Anterior cingulate cortex (tissue), 58 donors: ENCODE results near the gene MIAT.
A peak's percentile ranks its signal among the peaks of the same experiment; 100 is the strongest.

ENCODE experiments used
- DNase-seq, 58 donors: peaks; one replicate each; lab custom pipeline; 2025; lab: John Stamatoyannopoulos, UW

MIAT gene

GRCh38 chr22:26665813-26666231, 8.4 kb downstream of the MIAT start:
- no peak for DNase-seq

GRCh38 chr22:26667140-26667539, 9.8 kb downstream of the MIAT start:
- no peak for DNase-seq

GRCh38 chr22:26669060-26669481, 11.7 kb downstream of the MIAT start:
- DNase-seq: peak in 1 of 58 donors; percentile 15

- no peak for DNase-seq
Measured at GRCh38 chr22:26670459-26670858, 13.1 kb downstream of the MIAT start.

- peak in 2 of 58 donors; percentile 10 to 19 for DNase-seq
Measured at GRCh38 chr22:26671317-26672059, 14.1 kb downstream of the MIAT start.

GRCh38 chr22:26672060-26672471, 14.7 kb downstream of the MIAT start:
- peak in 1 of 58 donors; percentile 57 for DNase-seq

GRCh38 chr22:26672590-26673468, 15.4 kb downstream of the MIAT start:
- peak; percentile 60 to 97 (median 87) for DNase-seq

GRCh38 chr22:26673486-26673885, 16.1 kb downstream of the MIAT start:
- no peak for DNase-seq

GRCh38 chr22:26674211-26675190, 17.1 kb downstream of the MIAT start:
- DNase-seq: peak in 2 of 58 donors; percentile 12 to 16

GRCh38 chr22:26675687-26676268, 18.4 kb downstream of the MIAT start:
- no peak for DNase-seq

GRCh38 chr22:26677217-26677616, 19.8 kb downstream of the MIAT start:
- no peak for DNase-seq

GRCh38 chr22:26679003-26679629, 21.7 kb downstream of the MIAT start:
- DNase-seq: peak in 51 of 58 donors; percentile 20 to 85 (median 52)

- no peak for DNase-seq
Measured at GRCh38 chr22:26680485-26680884, 23.1 kb downstream of the MIAT start.

- DNase-seq: no peak
Measured at GRCh38 chr22:26681395-26681821, 24.0 kb downstream of the MIAT start.

GRCh38 chr22:26684168-26684567, 26.8 kb downstream of the MIAT start:
- no peak for DNase-seq

- no peak for DNase-seq
Measured at GRCh38 chr22:26685601-26686000, 28.2 kb downstream of the MIAT start.

- no peak for DNase-seq
Measured at GRCh38 chr22:26687439-26687838, 30.1 kb downstream of the MIAT start.

GRCh38 chr22:26689513-26690301, 32.3 kb downstream of the MIAT start:
- DNase-seq: peak in 18 of 58 donors; percentile 15 to 76 (median 30)
